Fibroblast of skin of right quadriceps (primary cell): Measurements from ENCODE around the gene ZNF57.
"Not testable (repeated sequence)": the region's sequence is repeated elsewhere in the genome, so short reads cannot be mapped to it uniquely, and the experiment has no call there.

Experiments
- DNase-seq: peaks from one replicate; pipeline ENCODE4 v3.0.0-alpha.2; 2013

Gene ZNF57

DNA sequence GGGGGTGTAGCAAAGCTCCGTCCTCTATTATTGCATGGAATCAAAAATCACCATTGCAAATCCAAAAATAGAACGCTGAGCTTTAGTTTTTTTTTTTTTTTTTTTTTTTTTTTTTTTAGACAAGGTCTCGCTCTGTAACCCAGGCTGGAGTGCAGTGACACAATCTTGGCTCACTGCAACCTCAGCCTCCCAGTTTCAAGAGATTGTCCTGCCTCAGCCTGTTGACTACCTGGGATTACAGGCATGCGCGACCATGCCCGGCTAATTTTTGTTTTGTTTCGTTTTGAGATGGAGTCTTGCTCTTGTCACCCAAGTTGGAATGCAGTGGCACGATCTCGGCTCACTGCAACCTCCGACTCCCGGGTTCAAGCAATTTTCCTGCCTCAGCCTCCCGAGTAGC lies 59.4 kb downstream of the ZNF57 start:
- no peak for DNase-seq

DNA sequence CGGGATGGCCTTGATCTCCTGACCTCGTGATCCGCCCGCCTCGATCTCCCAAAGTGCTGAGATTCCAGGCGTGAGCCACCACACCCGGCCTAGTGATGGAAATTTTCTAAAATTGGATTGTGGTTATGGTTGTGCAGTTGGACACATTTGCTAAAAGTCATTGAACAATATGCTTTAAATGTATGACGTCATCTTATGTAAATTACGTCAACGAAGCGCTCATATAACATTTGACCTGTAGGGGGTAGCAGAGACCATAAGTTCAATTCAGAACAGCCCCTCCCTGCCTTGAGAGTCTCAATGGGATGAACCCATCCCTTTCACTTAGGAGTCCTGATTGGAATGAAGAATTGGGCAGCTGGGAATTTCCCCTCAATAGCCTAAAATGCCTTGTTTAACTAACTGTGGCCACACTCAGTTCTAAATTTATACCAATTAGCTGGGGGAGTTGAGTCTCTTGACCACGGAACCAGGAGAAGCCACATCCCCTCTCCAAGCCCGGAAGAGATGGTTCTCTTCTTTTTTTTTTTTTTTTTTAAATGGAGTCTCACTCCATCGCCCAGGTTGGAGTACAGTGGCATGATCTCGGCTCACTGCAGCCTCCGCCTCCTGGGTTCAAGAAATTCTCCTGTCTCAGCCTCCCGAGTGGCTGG lies 61.4 kb downstream of the ZNF57 start:
- peak; percentile 87 for DNase-seq

DNA sequence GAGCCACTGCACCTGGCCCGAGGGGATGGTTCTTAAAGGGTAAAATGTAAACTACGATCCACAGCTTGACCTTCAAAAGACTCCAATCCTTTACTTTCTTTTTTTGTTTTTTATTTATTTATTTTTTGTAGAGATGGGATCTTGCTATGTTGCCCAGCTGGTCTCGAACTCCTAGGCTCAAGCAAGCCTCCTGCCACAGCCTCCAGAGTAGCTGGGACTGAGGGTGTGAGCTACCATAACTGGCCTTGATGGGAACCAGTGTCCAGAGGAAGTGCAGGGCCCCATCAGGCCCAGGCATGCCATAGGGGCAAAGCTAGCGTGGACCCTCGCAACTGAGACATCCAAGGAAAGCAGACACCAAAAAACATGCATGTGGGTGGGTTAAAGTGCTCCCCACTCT lies 62.4 kb downstream of the ZNF57 start:
- DNase-seq: no peak

DNA sequence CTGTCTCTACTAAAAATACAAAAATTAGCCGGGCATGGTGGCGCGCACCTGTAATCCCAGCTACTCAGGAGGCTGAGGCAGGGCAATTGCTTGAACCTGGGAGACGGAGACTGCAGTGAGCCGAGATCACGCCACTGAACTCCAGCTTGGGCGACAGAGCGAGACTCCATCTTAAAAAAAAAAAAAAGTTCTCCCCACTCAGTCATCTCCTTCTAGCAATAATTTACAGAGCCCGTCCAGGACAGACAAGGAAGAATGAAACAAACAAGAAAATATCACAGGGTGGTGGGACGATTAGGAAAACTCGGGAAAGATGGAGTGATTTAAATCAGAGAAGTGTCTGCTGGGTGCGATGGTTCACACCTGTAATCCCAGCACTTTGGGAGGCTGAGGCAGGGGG lies 62.9 kb downstream of the ZNF57 start:
- DNase-seq: not testable (repeated sequence)

DNA sequence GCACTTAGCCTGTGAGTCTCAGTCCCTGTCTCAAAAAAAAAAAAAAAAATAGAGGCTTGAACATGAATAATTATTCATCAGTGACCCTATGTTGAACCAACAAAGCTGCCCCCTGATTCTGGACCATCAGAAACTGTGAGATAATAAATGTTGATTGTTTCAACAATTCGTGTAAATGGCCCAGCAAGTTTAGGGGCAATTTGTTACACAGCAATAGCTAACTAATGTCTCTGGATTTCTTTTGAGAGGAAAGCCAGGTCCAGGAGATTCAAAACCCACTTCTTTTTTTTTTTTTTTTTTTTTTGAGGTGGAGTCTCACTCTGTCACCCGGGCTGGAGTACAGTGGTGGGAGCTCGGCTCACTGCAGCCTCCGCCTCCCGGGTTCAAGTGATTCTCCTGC lies 64.1 kb downstream of the ZNF57 start:
- no peak for DNase-seq

DNA sequence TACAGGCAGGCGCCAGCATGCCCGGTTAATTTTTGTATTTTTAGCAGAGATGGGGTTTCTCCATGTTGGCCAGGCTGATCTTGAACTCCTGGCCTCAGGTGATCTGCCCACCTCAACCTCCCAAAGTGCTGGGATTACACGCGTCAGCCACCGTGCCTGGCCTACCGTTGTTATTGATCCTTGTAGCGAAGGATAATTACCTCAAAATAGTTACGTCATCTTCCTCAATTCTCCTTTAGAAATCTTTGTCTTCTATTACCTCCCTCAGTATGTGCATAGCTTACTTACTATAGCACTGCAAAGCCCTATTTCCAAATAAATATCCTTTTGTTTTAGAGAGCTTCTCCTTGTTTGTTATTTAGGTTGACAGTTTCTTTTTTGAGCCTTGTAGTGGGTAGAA lies 67.2 kb downstream of the ZNF57 start:
- DNase-seq: no peak
